Left ventricle myocardium superior (tissue), 1 donor: Measurements from ENCODE around the gene LONP1. TPM values are rescaled to one million over a fixed set of nuclear protein-coding genes. Genes with fewer than 3 reads are reported as not detected.

Source experiments
- ATAC-seq: fragments of 200-7000 bp; cut with Tn5 transposase; one replicate; pipeline ENCODE4 v1.9.1; 2020; ENCODE audit warnings: mild to moderate bottlenecking, moderate library complexity
- DNase-seq: peaks from one replicate; pipeline ENCODE4 v3.0.0-alpha.2; 2020
- intact Hi-C: fragments of 100-400 bp; cut with micrococcal nuclease; formaldehyde crosslinking; loops from one replicate; pipeline ENCODE4 v1.11.0; 2022
- total RNA-seq: library from RNA; stranded (reverse); fragmentation: NEBNext Ultra II Directional; extraction: Animal tissue kit (Norgen Biotek cat#: 25700); gene quantifications from one replicate; pipeline ENCODE4 v1.2.1, GENCODE V29; 2021
- donor health status: DM: no; HTN: yes; CAD: no; lungs with severe emphysema.

Gene LONP1
- total RNA-seq, 1 donor from 2014 or later = 90.7 TPM

DNA sequence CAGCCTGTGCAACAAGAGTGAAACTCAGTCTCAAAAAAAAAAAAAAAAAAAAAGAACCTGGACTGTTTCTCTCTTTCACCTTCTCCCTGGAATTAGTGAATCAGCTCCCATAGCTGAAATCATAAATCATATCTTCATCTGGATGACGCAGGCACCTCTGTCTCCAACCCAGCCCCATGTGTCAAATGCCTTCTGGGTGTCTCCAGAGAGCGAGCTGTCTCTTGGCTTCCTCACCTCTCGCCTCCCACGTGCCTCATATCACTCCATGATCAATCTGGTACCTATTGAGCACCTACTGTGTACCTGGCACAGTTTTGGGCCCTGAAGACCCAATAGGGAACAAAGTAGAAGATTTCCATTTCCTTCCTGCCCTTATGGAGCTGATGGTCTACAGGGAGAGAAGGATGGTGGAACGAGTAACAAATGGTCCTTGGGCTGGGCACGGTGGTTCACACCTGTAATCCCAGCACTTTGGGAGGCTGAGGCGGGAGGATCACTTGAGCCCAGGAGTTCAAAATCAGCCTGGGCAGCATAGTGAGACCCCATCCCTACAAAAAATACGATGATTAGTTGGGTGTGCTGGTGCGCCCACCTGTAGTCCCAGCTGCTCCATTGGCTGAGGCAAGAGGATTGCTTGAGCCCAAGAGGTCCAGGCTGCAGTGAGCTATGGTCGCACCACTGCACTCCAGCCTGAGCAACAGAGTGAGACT is 36.6 kb downstream of the LONP1 start:
- intact Hi-C loops = no loop called here
- ATAC-seq (no peak), DNase-seq (no peak)

DNA sequence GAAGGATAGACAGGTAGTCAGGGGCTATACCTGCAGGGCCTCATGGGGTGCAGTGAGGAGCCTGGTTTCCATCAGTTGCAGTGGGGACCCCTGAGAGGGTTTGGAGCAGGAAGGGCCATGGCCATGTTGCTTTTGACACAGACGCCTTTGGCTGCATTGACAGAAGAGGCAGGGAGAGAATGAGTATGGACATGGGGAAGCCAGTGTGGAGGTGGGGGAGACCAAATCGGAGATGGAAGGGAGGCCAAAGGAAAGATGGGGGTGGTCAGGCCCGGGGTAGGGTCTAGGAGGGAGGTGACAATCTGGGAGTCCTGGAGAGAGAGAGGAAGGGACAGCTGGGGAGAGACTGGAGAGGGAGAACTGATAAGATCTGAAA is 37.9 kb downstream of the LONP1 start:
- ATAC-seq (no peak), DNase-seq (no peak)
- intact Hi-C loops = no loop called here

DNA sequence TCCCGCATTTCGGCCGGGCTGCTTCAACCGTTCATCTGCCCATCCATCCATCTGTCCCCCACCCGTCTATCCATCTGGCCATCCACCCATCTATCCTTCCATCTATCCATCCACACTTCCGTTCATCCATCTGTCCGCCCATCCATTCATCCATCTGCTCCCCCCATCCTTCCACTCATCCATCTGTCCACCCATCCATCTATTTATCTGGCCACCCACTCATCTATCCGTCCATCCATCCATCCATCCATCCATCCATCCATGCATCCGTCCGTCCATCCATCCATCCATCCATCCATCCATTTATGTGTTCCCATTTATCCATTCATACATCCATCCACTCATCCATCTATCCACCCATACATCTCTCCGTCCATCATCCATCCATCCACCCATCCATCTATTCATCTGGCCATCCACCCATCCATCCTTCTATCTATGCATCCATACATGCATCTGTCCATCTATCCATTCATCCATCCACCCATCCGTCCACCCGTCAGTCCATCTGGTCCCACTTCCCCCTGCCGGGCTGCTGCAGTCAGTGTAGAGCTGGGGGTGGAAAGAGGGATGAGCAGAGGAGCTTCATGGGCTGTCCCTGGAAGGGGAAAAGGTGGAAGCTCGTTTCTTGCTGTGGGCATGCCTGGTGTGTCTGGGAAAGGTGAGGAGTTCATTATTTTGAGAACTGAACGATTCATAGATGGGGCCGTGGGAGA is 38.4 kb downstream of the LONP1 start:
- intact Hi-C loops = no loop called here
- DNase-seq = no peak
- no peak for ATAC-seq

DNA sequence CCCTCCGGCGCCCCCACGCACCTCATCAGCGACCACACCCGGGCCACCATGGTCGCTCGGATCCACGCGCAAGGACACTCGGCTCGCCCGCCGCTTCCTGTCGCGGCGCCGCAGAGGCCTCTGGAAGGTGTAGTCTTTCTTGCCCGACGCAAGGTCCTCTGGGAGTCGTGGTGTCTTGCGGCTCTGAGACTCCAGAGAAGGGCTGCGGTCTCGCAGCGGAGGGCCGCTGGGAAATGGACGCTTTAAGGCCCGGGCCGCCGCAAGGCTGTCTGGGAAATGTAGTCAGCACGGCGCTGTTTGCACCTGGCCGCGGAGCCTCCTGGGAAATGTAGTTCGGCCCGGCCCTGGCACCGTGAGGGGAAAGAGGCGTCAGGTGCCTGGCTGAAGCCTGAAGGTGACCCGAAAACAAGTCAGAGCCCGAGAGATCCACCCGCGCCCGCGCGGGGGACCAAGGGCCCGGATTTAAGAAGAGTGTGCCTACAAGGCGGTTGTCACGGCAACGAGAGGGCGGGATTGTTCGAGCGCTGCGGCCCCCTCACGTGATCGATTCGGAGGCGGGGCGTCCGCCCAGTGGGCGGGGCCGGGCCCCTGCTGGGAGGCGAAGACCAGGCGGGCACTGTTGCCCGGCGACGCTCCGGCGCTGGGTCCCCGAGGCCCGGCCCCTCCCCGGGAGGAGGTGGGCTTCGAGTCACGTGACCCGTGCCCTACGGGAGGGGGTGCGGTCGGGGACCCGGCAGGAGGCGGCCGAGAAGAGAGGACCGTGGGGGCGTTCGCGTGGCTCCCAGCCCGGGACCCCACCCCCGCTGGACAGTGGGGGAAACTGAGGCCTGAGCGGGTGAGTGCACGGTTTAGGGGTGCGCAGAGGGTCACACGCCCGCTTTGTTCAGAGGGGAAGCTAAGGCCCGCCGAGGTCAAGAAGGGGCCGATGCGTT is 39.2 kb downstream of the LONP1 start, which contains the start of the genes HSD11B1L and MICOS13:
HSD11B1L (plus strand) TSS at position 591 of the 932 bp plus-strand sequence. CDS start 3,806 bp downstream, outside the sequence.
MICOS13 (minus strand) TSS at position 80 of the 932 bp plus-strand sequence; CDS start at position 50, 30 bp downstream.
- ATAC-seq (peak; percentile 92), DNase-seq (peak; percentile 99)
- intact Hi-C loops = no loop called here

DNA sequence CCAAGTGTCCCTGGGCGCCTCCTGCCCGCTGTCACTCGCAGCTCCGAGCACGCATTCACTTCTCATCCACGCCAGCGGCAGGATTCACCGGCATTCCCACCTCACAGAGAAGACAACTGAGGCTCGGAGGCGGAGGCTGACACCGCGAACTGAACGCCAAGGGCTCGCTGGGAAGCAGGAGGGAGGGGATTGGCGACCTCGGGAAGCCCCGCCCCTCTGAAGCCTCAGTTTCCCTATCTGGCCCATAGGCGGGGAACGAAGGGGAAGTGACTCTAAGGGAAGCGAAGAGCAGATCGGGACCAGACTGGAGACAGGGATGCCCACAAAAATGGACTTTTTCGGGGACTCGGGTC is 39.9 kb downstream of the LONP1 start:
- ATAC-seq (peak; percentile 10), DNase-seq (peak; percentile 71)
- intact Hi-C loops = no loop called here

DNA sequence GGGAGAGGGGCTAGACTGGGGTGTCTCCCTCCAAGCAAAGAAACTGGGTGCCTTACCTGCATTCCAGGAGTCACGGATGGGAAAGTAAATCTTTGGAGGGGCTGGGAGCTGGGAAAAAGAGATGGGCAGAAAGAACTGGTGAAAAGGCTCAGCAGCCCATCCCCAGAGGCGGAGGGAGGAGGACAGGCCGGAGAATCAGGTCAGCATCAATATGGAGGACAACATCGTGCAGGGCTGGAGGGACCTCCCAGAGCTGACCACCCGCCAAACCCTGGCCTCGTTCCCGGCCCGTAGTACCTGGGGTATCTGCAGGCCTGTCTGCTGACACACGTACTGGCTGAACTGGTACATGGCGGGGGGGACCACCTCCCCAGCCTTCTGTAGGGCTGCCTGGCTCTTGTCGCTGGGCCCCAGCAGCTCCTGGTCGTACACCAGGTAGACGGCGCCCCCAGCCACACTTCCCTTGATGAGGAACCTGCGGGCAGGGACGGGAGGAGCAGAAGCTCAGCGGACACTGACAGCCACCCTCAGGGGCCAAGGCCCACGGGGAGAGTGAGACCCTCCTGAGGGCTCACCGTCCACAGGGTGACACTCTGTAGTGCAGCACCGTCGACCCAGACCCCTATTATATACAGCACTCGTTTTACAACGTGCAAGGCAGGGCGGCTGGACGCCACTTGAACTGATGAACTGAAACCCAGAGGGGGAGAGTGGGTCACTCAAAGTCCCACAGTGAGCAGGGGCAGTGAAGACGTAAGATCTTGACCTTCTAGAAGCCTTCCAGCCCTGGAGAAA is 40.5 kb downstream of the LONP1 start:
- peak; percentile 52 for DNase-seq
- ATAC-seq = peak; percentile 0

DNA sequence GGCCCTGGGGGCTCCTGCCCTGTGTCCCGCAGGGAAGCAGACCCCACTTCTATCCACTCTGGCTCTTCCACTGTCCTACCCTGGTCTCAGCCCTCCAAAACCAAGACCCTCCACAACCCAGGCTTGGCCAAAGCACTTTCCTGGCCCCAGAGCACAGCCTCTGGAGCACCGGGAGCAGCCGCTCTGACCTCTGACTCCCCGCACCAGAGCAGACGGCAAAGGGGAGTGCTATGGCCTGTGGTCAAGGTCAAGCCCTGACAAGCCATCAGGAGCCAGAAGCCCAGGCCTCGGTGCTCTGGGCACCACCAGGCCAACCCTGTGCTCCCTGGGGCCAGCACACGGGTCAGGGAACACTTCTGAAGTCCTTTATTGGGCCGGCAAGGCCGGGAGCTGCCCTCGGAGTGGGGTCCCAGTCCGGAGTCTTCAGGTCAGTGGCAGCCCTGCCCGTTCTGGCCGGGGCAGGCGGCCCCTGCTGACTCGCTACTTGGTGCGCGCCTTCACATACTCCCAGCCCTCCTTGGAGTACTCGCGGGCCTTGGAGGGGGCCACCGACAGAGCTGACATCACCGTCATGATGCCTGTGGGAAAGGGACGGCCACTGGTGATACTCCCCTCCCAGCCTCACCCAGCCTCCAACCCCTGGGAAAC is 41.8 kb downstream of the LONP1 start:
- DNase-seq (peak; percentile 33), ATAC-seq (no peak)
- intact Hi-C loops = no loop called here

More for the DNA sequence above, 40.5 kb downstream of the LONP1 start:
- intact Hi-C loops = no loop called here

DNA sequence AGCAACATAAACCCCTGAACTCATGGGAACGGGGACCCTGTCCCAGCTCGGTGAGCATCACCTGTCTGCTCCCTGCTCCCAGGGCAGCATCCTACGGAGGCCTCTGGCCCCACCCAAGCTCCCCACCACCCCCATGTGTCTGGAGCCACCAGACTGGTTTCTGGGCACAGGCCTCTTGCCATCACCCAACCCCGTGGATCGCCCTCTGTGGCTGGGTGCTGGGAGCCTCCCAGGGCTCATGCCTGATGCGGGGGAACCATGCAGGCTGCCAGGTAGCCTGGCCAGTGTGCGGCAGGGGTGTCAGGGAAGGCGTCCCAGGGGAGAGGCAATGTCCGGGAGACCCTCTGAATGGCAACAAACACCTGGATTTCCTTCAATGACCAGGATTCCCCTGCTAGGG is 42.4 kb downstream of the LONP1 start:
- DNase-seq (peak; percentile 30), ATAC-seq (no peak)
- intact Hi-C loops = no loop called here

DNA sequence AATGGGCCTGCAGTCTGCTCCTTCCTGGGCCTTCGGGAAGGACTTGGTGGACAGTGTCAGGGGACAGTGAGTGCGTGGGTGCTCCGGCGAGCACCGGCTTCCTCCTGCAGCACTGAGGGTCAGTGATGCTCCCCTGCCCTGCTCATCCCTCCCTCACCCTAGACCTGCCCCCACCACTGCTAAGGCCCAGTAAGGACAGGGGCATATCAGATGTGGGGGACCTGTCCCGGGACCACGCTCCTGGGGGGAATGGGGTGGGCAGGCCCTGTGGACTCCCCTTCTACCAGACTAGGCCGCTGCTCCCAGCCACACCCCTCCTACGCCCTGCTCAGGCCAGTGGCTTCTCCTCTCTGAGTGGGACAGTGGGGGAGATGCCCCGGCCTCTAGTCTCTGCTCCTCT is 42.8 kb downstream of the LONP1 start:
- no peak for DNase-seq
- intact Hi-C loops = no loop called here
- no peak for ATAC-seq

DNA sequence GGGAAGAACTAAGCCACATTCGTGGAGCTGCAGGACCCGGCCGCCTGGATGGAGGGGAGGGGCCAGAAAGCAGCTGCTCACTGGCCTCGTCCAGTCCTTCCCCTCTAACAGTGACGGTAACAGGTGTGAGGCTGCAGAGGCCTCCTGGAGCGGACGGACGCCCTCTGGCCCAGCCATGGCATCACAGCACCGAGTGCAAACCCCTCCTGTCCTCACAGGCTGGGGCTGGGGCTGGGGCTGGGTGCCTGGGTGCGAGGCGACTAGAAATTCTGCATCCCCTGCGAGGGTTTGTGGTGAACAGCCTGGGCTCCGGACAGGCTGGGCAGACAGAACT is 43.2 kb downstream of the LONP1 start:
- ATAC-seq = no peak
- DNase-seq = no peak
- intact Hi-C loops = no loop called here

DNA sequence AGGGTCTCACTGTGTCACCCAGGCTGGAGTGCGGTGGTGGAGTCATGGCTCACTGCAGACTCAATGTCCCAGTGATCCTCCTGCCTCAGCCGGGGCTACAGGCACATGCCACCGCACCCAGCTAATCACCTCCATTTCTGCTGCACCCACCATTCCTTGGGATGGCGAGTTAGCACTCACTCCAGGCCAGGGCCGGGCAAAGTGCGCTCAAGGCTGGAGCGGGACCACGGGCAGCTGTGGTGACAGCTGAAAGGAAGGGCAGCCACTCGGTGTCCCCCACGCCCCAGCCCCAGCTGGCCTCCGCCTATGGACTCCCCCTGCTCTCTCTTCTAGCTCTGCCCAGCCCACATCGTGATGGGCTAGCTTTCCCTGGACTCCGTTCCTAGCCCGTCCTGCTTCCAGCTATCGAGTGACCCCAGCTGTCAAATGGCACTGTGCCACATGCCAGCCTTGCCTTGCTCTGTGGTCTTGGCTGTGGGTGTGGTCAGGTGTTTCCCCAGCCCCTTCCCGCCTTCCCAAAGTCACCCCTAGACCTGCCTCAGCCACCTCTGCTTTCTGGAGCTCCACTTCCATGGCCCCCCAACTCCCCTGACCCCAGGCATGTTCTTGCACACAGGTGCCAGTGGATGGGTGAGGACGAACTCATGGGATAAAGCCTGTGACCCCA is 43.7 kb downstream of the LONP1 start:
- DNase-seq (no peak), ATAC-seq (no peak)

DNA sequence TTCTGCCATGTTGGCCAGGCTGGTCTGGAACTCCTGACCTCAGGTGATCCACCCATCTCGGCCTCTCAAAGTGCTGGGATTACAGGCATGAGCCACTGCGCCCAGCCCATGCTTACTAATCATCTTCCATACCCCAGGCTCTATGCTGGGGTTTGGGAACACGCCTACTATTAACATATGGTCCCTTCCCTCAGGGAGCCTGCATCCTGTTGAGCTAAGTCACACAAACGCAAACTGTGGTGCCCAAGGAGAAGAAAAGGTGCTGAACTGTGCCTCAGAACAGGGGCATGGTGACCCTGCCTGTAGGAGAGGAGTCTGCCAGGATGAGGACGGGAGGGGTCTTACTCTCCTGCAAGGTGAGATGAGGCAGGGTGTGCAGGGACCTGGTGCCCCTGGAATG is 45.2 kb downstream of the LONP1 start:
- ATAC-seq (no peak), DNase-seq (no peak)
- intact Hi-C loops = no loop called here

More for the DNA sequence above, 43.7 kb downstream of the LONP1 start:
- intact Hi-C loops = no loop called here

DNA sequence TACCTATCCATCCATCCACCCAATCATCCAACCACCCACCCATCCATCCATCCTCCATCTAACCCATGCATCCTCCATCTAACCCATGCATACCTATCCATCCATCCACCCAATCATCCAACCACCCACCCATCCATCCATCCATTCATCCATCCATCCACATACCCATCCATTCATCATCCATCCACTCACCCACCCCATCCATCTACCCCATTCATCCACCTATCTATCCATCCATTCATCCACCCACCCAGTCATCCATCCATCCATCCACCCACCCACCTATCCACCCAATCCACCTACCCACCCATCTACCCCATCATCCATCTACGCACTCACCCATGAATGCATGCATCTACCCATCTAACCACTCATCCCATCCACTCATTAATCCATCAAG is 46.2 kb downstream of the LONP1 start:
- no peak for ATAC-seq
- intact Hi-C loops = no loop called here
- no peak for DNase-seq

DNA sequence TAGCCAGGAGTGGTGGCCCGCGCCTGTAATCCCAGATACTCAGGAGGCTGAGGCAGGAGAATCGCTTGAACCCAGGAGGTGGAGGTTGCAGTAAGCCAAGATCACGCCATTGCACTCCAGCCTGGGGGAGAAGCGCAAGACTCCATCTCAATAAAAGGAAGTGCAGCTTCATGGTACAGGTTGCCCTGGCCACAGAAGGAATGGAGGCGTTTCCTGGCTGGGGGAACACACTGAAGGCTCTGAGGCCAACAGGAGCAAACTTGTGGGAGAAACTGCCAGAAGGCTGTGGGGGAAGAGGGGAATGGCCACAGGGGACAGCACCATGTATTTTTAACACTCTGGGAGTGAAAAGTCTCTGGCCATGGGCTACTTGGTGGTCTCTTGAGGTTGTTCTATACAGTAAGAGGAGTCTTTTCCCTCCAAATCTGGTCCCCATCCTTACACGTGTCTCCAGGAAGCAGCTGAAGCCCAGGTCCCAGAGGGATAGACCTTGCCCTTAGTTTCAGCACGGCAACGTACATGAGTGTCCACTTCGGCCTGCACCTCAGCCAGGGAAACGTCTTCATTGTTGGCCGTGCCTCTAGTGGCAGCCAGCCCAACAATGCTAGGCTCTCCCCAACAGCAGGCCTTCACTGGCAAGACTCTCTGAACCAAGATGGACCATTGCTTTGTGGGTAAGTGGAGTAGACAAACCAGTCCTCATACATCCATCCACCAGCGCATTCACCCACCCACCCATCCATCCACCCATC is 47.1 kb downstream of the LONP1 start:
- no peak for DNase-seq
- ATAC-seq = no peak
- intact Hi-C loops = no loop called here

DNA sequence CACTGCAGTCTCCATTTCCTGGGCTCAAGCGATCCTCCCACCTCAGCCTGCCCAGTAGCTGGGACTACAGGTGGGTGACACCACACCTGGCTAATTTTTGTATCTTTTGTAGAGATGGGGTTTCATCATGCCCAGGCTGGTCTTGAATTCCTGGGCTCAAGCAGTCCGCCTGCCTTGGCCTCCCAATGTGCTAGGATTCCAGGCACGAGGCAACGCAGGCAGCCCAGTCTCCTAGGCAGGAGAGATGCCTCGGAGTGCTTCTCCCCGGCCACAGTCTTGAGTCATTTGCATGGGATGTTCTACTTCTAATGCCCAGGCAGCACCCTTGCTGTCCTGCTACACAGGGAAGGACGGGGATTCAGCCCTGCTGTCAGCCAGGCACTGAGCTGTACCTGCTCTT is 48.3 kb downstream of the LONP1 start:
- ATAC-seq = no peak
- intact Hi-C loops = no loop called here
- no peak for DNase-seq

DNA sequence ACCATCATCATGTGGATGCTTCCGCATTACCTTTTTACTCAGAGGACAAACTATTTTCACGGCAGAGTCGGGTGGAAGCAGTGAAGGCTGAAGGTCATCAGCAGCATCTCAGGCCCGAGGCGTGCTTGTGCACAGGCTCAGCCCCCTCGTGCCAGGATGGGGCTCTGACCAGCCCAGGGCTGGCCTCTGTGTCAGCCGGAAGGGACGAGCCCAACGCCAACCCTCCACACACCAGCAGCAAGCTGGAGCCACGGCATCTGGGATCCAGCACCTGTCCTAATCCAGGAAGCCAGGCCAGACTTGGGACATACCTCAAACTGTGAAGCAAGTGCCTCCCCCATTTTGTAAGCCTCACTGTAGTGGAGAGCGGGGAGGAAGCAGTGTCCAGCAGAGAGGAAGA is 50.7 kb downstream of the LONP1 start:
- no peak for DNase-seq
- intact Hi-C loops = no loop called here
- no peak for ATAC-seq

DNA sequence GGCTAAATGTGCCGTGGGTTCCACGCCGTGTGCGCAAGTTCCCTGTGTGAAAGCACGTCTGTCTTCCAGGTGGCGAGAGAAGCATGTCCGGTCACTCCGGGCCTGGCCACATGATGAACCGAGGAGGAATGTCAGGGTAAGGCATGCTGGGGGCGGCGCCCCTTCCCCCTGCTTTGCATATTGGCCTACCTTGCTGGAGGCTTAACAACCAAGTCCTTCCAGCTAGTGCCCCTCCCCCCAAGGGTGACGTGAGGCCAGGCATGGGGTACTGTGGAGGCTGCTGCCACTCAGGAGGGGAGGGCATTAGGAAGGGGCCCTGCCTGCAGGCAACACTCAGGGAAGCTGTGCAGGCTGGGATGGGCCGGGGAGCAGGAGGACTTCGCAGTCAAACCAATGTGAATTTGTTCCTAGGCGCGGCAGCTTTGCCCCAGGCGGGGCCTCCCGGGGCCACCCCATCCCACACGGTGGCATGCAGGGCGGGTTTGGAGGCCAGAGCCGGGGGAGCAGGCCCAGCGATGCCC is 52.1 kb downstream of the LONP1 start:
- DNase-seq (no peak), ATAC-seq (peak; percentile 12)
- intact Hi-C loops = no loop called here
